C4-2B (cell line): ENCODE measurements around the gene UGT1A8.

Source experiments
- ZFX ChIP-seq: fragments of 450-650 bp; IDR thresholded peaks from 2 replicates; pipeline ENCODE4 v1.6.1; 2017
- TF ChIP-seq, protein P1 (sequence below): fragments of 450-650 bp; conservative IDR thresholded peaks from 2 replicates; pipeline ENCODE4 v1.5.1; 2017; ENCODE audit warnings: mild to moderate bottlenecking

DNA sequence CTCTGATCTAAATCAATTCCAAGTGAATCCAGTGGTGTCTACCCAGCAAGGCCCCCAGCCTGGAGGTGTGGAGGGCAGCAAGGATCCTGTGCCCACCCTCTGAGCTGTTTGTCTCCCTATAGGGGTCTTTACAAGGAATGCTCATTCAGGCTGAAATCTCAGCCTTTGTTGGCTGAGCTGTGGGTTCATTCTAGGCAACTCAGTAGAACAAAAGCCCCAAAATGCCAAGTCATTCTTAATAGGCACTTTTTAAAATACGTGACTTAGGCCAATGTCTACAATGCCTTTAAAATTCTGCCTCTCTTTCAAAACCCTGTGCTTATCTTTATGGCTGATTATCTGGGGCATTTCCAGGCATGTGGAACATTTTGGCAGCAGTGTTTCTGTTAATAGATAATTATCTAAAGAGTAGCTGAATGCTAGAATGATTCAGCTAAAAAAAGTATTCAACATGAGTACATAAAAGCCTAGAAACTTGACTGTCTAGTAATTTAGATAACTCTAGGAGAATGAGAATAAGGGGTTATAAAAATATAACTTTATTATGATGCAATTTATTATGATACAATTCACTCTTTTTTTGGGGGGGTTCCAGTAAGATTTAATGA is 82.7 kb downstream of the UGT1A8 start:
- TF ChIP-seq, protein P1, sequence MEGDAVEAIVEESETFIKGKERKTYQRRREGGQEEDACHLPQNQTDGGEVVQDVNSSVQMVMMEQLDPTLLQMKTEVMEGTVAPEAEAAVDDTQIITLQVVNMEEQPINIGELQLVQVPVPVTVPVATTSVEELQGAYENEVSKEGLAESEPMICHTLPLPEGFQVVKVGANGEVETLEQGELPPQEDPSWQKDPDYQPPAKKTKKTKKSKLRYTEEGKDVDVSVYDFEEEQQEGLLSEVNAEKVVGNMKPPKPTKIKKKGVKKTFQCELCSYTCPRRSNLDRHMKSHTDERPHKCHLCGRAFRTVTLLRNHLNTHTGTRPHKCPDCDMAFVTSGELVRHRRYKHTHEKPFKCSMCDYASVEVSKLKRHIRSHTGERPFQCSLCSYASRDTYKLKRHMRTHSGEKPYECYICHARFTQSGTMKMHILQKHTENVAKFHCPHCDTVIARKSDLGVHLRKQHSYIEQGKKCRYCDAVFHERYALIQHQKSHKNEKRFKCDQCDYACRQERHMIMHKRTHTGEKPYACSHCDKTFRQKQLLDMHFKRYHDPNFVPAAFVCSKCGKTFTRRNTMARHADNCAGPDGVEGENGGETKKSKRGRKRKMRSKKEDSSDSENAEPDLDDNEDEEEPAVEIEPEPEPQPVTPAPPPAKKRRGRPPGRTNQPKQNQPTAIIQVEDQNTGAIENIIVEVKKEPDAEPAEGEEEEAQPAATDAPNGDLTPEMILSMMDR, result no peak
- TF ChIP-seq ZFX, result no peak
